GM12864 (cell line): Measurements from ENCODE around the gene TRRAP.

Source experiments
- DNase-seq: peaks from one replicate; pipeline ENCODE4 v3.0.0-alpha.2; 2011; ENCODE audit warnings: low read depth
- H3K4me3 ChIP-seq: 2 replicates; pipeline ENCODE4 v1.5.1; 2011; ENCODE audit warnings: mild to moderate bottlenecking, low read depth, low read length, control low read depth
- TF ChIP-seq, protein P1 (sequence below): IDR thresholded peaks from 2 replicates; pipeline ENCODE4 v1.5.1; 2011; ENCODE audit warnings: low read depth, mild to moderate bottlenecking, moderate library complexity, low read length, control low read depth, inconsistent platforms; ENCODE audit errors: missing control alignments

Gene TRRAP

DNA sequence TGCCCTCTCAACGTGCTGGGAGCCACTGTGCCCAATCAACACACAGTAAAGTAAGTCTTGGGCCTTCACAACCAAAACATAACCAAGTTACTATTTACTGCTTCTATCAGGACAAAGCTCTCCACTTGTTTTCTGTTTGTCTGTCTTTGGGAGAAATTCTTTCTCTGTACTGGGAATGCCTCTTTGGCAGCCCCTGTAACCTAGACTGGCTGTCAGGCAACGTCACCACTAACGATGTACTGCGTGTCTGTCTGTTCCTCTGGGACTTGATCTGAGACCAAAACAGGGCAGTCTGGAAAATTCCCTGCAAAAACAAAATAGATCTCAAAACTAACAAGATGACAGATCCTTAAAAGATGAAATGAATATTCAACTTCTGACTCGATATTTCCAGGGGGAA lies 152.6 kb downstream of the TRRAP start:
- TF ChIP-seq, protein P1, sequence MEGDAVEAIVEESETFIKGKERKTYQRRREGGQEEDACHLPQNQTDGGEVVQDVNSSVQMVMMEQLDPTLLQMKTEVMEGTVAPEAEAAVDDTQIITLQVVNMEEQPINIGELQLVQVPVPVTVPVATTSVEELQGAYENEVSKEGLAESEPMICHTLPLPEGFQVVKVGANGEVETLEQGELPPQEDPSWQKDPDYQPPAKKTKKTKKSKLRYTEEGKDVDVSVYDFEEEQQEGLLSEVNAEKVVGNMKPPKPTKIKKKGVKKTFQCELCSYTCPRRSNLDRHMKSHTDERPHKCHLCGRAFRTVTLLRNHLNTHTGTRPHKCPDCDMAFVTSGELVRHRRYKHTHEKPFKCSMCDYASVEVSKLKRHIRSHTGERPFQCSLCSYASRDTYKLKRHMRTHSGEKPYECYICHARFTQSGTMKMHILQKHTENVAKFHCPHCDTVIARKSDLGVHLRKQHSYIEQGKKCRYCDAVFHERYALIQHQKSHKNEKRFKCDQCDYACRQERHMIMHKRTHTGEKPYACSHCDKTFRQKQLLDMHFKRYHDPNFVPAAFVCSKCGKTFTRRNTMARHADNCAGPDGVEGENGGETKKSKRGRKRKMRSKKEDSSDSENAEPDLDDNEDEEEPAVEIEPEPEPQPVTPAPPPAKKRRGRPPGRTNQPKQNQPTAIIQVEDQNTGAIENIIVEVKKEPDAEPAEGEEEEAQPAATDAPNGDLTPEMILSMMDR: no peak
- H3K4me3 ChIP-seq: no peak overlapping the region
- no peak for DNase-seq

DNA sequence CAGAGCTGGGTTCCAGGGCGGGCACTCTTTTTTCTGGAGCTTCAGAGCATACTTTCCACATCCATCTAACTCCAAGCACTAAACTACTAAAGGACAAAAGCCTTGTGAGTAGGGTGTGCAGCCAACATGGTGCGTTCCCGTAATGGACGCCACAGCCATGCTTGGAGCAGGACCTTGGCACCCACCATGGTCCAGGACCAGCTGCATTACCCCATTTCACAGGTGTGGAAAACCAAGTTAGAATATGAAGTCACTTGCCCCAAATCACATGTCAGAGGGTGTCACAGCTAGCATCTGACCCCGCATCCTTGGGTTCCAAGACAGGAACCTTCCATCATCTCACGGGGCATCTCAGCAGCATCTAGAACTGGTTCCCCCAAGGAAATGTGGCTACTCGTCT lies 153.2 kb downstream of the TRRAP start:
- TF ChIP-seq, protein P1: no peak
- no peak overlapping the region for H3K4me3 ChIP-seq
- DNase-seq: no peak

DNA sequence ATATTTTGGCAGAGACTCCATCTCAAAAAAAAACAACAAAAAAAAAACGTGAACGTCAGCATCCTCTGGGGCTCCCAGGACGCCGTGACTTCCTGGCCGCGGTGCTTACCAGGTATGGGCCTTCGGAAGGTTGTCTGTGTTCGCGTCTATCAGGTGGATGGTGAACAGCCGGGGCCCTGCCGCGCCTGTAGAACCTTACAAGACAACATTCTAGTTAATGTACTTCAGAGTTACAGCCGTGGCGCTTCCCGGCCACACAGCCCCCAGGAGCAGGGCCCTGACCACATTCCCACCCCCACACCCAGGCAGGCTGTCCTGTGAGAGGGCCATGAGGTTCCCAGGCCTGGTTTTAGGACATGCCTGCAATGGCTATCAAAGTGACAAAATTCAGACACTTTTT lies 154.6 kb downstream of the TRRAP start:
- H3K4me3 ChIP-seq: no peak overlapping the region
- no peak for DNase-seq
- TF ChIP-seq, protein P1: no peak

DNA sequence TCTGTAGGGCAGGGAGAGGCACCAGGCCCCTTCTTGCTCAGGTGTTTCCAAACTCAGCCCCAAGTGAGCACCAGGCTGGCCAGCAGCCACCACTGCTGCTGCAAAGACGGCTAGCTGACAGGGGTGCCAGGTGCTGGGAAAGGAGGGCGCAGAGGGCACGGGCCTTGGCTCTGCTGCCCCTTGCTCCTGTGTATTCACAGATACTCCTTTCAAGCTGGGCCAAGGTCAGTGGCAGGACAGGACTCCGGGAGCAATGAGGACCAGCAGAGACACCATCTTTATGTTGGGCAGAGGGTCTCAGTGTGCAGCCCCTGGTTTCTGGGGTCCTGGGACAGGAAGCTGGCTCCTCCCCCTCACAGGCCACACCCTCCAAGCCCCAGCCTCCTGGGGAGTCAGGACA lies 155.4 kb downstream of the TRRAP start:
- no peak overlapping the region for H3K4me3 ChIP-seq
- no peak for DNase-seq
- TF ChIP-seq, protein P1: no peak

DNA sequence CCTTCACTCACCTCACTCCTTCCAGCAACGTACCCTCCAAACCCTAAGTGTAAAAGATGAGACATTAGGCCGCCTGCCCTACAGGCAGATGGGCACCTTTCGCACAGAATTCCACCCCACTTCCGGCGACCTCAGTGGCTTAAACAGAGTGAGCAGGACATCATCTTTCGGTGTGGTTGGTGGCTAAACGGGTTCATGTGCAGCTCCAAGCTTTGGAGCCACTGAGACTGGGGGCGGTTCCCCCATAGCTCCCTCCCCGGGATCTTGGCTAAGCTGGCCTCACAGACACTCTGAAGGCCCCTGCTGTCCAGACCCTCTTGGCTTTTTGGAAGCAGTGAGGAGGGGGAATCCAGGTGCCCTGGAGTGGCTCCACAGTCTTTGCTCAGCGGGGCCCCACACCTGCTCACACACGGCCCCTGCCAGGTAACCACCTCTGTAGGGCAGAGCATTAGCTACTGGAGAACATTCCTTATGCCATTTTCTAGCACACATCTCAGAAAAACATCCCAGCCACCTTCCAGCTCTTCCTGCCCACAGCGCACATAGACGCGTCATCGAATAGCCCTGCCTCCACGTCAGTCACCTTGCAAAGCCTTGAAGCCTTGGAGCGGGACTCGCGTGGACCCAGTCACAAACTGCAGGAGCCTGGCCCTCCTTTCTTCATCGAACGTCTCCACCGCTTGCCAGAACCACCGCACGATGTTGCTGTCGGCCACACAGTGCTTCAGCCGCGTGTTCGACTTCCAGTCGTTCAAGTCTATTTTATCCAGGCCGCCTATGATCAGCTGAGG lies 156.8 kb downstream of the TRRAP start:
- no peak overlapping the region for H3K4me3 ChIP-seq
- no peak for DNase-seq
- TF ChIP-seq, protein P1: no peak

DNA sequence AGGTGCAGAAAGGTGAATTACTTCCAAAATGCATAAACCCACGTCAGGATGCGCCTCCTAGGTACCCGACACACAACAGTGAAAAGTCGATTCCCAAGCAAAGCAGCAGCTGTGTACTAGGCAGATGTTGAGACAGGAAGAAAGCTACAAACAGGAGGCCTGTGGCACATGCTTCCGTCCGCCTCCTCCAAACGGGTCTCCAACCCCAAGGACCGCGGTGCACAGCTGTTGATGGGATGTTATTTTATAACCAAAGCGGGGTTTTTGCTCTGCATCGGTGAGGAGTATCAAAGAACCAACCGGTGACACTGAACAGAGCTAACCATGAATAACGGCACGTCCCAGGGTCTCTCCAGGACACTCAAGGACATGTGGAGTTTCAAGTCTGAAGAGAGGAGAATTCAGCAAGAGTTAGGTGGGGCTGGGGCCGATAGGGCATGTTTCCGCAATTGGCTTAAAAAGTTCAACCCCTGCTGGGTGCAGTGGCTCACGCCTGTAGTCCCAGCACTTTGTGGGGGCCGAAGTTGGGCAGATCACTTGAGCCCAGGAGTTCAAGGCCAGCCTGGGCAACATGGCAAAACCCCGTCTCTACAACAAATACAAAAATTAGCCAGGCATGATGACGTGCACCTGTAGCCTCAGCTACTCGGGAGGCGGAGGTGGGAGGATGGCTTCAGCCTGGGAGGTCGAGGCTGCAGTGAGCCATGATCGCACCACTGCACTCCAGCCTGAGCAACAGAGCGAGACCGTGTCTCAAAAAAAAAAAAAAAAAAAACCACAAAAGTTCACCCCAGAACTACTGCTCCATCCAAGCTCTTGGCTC lies 157.6 kb downstream of the TRRAP start:
- no peak overlapping the region for H3K4me3 ChIP-seq
- no peak for DNase-seq
- TF ChIP-seq, protein P1: no peak
